ENCODE measurements around the gene PPM1K. TPM values are rescaled to one million over a fixed set of nuclear protein-coding genes. Genes with fewer than 3 reads are reported as not detected.

PPM1K gene
- total and polyA plus RNA-seq, 9 of the 15 experiments (the other 6 are each of a cell fraction or from before 2014, with no cell fraction given): 8.2 to 18.0 (median 10.5) TPM

GRCh38 chr4:88284439-88285234 lies at the start of gene PPM1K (continued):
- TF ChIP-seq ZNF212 (CRISPR knock-in tag; IDR thresholded peaks at IDR 0.05) (no peak), PHF20 (IDR thresholded peaks at IDR 0.05; ENCODE audit: partially characterized antibody) (no peak), MAZ (CRISPR knock-in tag; conservative IDR thresholded peaks at IDR 0.05 in 1 of 2, IDR thresholded peaks at IDR 0.05 in 1 of 2) (peak; percentile 82 to 88), PHF8 (IDR thresholded peaks at IDR 0.05; ENCODE audit: borderline replicate concordance, low read length) (no peak), TSC22D4 (tag; IDR thresholded peaks at IDR 0.05) (no peak), ZNF766 (CRISPR knock-in tag; conservative IDR thresholded peaks at IDR 0.05) (no peak), ASH1L (IDR thresholded peaks at IDR 0.05; ENCODE audit: borderline replicate concordance, low read depth, partially characterized antibody) (peak; percentile 75), BMI1 (IDR thresholded peaks at IDR 0.05; ENCODE audit: low read length) (no peak), CBX5 (IDR thresholded peaks at IDR 0.05; ENCODE audit: borderline replicate concordance, low read depth) (no peak), PBX2 (CRISPR knock-in tag; IDR thresholded peaks at IDR 0.05; ENCODE audit: low read depth) (peak; percentile 90), PBX2 (tag; conservative IDR thresholded peaks at IDR 0.05; ENCODE audit: low read depth) (peak; percentile 97), KLF16 (IDR thresholded peaks at IDR 0.05) (no peak), NR2F6 (CRISPR knock-in tag; IDR thresholded peaks at IDR 0.05) (no peak), RBM25 (IDR thresholded peaks at IDR 0.05; ENCODE audit: low read depth, low read length, severe bottlenecking) (peak; percentile 99)
- TF ChIP-seq, protein P1, sequence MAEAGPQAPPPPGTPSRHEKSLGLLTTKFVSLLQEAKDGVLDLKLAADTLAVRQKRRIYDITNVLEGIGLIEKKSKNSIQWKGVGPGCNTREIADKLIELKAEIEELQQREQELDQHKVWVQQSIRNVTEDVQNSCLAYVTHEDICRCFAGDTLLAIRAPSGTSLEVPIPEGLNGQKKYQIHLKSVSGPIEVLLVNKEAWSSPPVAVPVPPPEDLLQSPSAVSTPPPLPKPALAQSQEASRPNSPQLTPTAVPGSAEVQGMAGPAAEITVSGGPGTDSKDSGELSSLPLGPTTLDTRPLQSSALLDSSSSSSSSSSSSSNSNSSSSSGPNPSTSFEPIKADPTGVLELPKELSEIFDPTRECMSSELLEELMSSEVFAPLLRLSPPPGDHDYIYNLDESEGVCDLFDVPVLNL (CRISPR knock-in tag; IDR thresholded peaks at IDR 0.05; ENCODE audit: low read depth): no peak
- TF ChIP-seq, protein P2, sequence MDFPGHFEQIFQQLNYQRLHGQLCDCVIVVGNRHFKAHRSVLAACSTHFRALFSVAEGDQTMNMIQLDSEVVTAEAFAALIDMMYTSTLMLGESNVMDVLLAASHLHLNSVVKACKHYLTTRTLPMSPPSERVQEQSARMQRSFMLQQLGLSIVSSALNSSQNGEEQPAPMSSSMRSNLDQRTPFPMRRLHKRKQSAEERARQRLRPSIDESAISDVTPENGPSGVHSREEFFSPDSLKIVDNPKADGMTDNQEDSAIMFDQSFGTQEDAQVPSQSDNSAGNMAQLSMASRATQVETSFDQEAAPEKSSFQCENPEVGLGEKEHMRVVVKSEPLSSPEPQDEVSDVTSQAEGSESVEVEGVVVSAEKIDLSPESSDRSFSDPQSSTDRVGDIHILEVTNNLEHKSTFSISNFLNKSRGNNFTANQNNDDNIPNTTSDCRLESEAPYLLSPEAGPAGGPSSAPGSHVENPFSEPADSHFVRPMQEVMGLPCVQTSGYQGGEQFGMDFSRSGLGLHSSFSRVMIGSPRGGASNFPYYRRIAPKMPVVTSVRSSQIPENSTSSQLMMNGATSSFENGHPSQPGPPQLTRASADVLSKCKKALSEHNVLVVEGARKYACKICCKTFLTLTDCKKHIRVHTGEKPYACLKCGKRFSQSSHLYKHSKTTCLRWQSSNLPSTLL (IDR thresholded peaks at IDR 0.05): no peak
- TF ChIP-seq, protein P3, sequence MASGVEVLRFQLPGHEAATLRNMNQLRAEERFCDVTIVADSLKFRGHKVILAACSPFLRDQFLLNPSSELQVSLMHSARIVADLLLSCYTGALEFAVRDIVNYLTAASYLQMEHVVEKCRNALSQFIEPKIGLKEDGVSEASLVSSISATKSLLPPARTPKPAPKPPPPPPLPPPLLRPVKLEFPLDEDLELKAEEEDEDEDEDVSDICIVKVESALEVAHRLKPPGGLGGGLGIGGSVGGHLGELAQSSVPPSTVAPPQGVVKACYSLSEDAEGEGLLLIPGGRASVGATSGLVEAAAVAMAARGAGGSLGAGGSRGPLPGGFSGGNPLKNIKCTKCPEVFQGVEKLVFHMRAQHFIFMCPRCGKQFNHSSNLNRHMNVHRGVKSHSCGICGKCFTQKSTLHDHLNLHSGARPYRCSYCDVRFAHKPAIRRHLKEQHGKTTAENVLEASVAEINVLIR (CRISPR knock-in tag; IDR thresholded peaks at IDR 0.05): peak; percentile 61; the same call in 1 of the 2 replicates
